Panc1 (cell line): ENCODE data around the gene CD3D. TPM values are rescaled to one million over a fixed set of nuclear protein-coding genes. Genes with fewer than 3 reads are reported as not detected.

Experiments used
- ATAC-seq: fragments of 200-7000 bp; cut with Tn5 transposase; 2 replicates; pipeline ENCODE4 v1.9.1; 2020; ENCODE audit warnings: mild to moderate bottlenecking, moderate library complexity
- BruUV-seq: library from RNA; stranded (reverse); fragments of 400-500 nt; replicated peaks from 2 replicates; lab custom pipeline; 2021; lab: Mats Ljungman, UMichigan
- CTCF ChIA-PET: fragments of 300-600 bp; sonication (Branson Sonifier 250); formaldehyde crosslinking; loops from one replicate; lab custom pipeline; 2022; ENCODE audit warnings: antibody characterized with exemption; lab: Charles Lee
- POLR2A ChIA-PET: fragments of 300-600 bp; sonication (Branson Sonifier 250); formaldehyde crosslinking; loops from one replicate; lab custom pipeline; 2022; ENCODE audit warnings: antibody characterized with exemption; lab: Charles Lee
- DNase-seq: peaks from one replicate; pipeline ENCODE4 v3.0.0-alpha.2; 2010; ENCODE audit warnings: low read depth, low spot score
- H3K27ac ChIP-seq: 2 replicates; pipeline ENCODE4 v1.5.1; 2011; ENCODE audit warnings: mild to moderate bottlenecking, low read length, inconsistent platforms
- H3K27me3 ChIP-seq: fragments of 200-500 bp; sonication (Bioruptor generic); 2 replicates; pipeline ENCODE4 v1.6.0; 2014; ENCODE audit warnings: low read length, inconsistent platforms; ENCODE audit not compliant: control insufficient read depth, insufficient read depth
- H3K36me3 ChIP-seq: fragments of 200-500 bp; sonication (Bioruptor generic); 2 replicates; pipeline ENCODE4 v1.5.1; 2014; ENCODE audit warnings: inconsistent platforms, mild to moderate bottlenecking, low read length, moderate library complexity; ENCODE audit not compliant: control insufficient read depth, insufficient read depth
- H3K4me1 ChIP-seq: 2 replicates; pipeline ENCODE4 v1.5.1; 2011; ENCODE audit warnings: inconsistent platforms, mild to moderate bottlenecking, low read length, moderate library complexity; ENCODE audit not compliant: control insufficient read depth, insufficient read depth
- H3K4me3 ChIP-seq, 2 experiments: 2 replicates each; pipeline ENCODE4 v1.5.1; 2011 to 2012; ENCODE audit warnings: low read depth in 2 of 2, low read length in 2 of 2, mild to moderate bottlenecking in 2 of 2, inconsistent platforms in 1 of 2, moderate library complexity in 1 of 2
- H3K9me3 ChIP-seq: fragments of 200-500 bp; sonication (Bioruptor generic); 2 replicates; pipeline ENCODE4 v1.5.1; 2014; ENCODE audit warnings: low read depth, mild to moderate bottlenecking, inconsistent platforms, low read length, moderate library complexity; ENCODE audit not compliant: control insufficient read depth, insufficient read depth
- CTCF ChIP-seq: fragments of 450-650 bp; IDR thresholded peaks from 2 replicates; pipeline ENCODE4 v1.5.1; 2017; ENCODE audit warnings: mild to moderate bottlenecking
- POLR2AphosphoS5 ChIP-seq: IDR thresholded peaks from 2 replicates; pipeline ENCODE4 v1.6.1; 2012; ENCODE audit warnings: mild to moderate bottlenecking, low read depth, low read length, moderate library complexity
- REST ChIP-seq, 2 experiments: IDR thresholded peaks; 2 replicates each; pipeline ENCODE4 v1.6.1; 2011 to 2012; ENCODE audit warnings: low read depth in 2 of 2, control low read depth in 1 of 2, low read length in 1 of 2, mild to moderate bottlenecking in 1 of 2, moderate library complexity in 1 of 2; ENCODE audit not compliant: insufficient read depth in 1 of 2
- SIN3A ChIP-seq: IDR thresholded peaks from 2 replicates; pipeline ENCODE4 v1.6.1; 2012; ENCODE audit warnings: low read depth, mild to moderate bottlenecking, low read length, moderate library complexity, borderline replicate concordance; ENCODE audit not compliant: insufficient read depth
- TCF7L2 ChIP-seq: IDR thresholded peaks from 2 replicates; pipeline ENCODE4 v1.6.1; 2011; ENCODE audit warnings: mild to moderate bottlenecking, low read depth, low read length, inconsistent platforms
- in situ Hi-C: cut with HindIII; loops from 2 replicates; pipeline ENCODE4 v1.10.0; 2016; ENCODE audit warnings: low sequenced_read_pairs, low pct_unique_long_range_greater_than_20kb
- intact Hi-C: fragments of 100-400 bp; cut with micrococcal nuclease; formaldehyde crosslinking; loops from one replicate; pipeline ENCODE4 v1.10.0; 2022; ENCODE audit not compliant: unreplicated experiment
- total RNA-seq: library from RNA; stranded (reverse); gene quantifications from one replicate; pipeline ENCODE4 v1.2.1, GENCODE V29; 2021; ENCODE audit not compliant: unreplicated experiment

Gene CD3D
- total RNA-seq, 1 experiment from 2014 or later = 0.39 TPM

GRCh38 chr11:118322721-118323120 is 19.8 kb downstream of the CD3D start:
- CTCF ChIA-PET = no interaction called here
- in situ Hi-C loops (no loop called here), intact Hi-C loops (no loop called here)
- POLR2A ChIA-PET = no interaction called here
- TF ChIP-seq SIN3A (no peak), TCF7L2 (no peak), REST (IDR thresholded peaks at IDR 0.05; ENCODE audit: insufficient read depth in 1 of 2, low read depth in 2 of 2, low read length in 1 of 2) (no peak), CTCF (no peak), POLR2AphosphoS5 (no peak)
- ATAC-seq (no peak), DNase-seq (no peak)
- Histone ChIP-seq H3K27me3 (no peaks in the 10 kb centered on the region), H3K4me1 (no peaks in the 10 kb centered on the region), H3K27ac (no peak overlapping the region), H3K36me3 (no peaks in the 10 kb centered on the region), H3K9me3 (no peaks in the 10 kb centered on the region), H3K4me3 (no peak overlapping the region)
- BruUV-seq = no TSS peak

GRCh38 chr11:118321386-118322082 is 21.0 kb downstream of the CD3D start:
- H3K4me3 ChIP-seq = no peak overlapping the region
- H3K4me1 ChIP-seq = 0 out of 2 replicates have a peak, but pooled peaks cover 3% of the 10 kb centered on the region
- intact Hi-C loops = no loop called here
- DNase-seq (no peak), ATAC-seq (no peak)
- H3K9me3 ChIP-seq = no peaks in the 10 kb centered on the region
- ChIA-PET CTCF (no interaction called here), POLR2A (no interaction called here)
- H3K36me3 ChIP-seq = no peaks in the 10 kb centered on the region
- no peaks in the 10 kb centered on the region for H3K27me3 ChIP-seq
- no TSS peak for BruUV-seq
- TF ChIP-seq TCF7L2 = no peak
- TF ChIP-seq POLR2AphosphoS5 = no peak
- no peak for TF ChIP-seq REST (IDR thresholded peaks at IDR 0.05; ENCODE audit: insufficient read depth in 1 of 2, low read depth in 2 of 2, low read length in 1 of 2)
- no peak for TF ChIP-seq SIN3A
- TF ChIP-seq CTCF = no peak
- no peak overlapping the region for H3K27ac ChIP-seq
- in situ Hi-C loops = no loop called here
